Urinary bladder (tissue), 4 donors: ENCODE data around the gene EXOC3L1. TPM values are rescaled to one million over a fixed set of nuclear protein-coding genes. Genes with fewer than 3 reads are reported as not detected.

Source experiments
- DNase-seq: peaks from one replicate; pipeline ENCODE4 v3.0.0-alpha.2; 2015; ENCODE audit errors: extremely low spot score
- H3K27ac ChIP-seq: one replicate; pipeline ENCODE4 v1.5.1; 2013; ENCODE audit warnings: low read depth, mild to moderate bottlenecking, moderate library complexity
- H3K36me3 ChIP-seq: one replicate; pipeline ENCODE4 v1.6.1; 2013; ENCODE audit warnings: mild to moderate bottlenecking, moderate library complexity; ENCODE audit not compliant: insufficient read depth
- H3K4me1 ChIP-seq: one replicate; pipeline ENCODE4 v1.6.1; 2013; ENCODE audit warnings: mild to moderate bottlenecking, moderate library complexity; ENCODE audit not compliant: insufficient read depth
- H3K4me3 ChIP-seq: one replicate; pipeline ENCODE4 v1.5.1; 2013; ENCODE audit warnings: low read depth, low read length
- WGBS: extraction: QIAGEN DNeasy Blood & Tissue Kit; methylation state at CpG from one replicate; pipeline ENCODE4 v1.1.7; 2013; 5-methylcytosine and 5-hydroxymethylcytosine counted together
- polyA plus RNA-seq: library from polyadenylated mRNA; stranded (reverse); fragments of 200-250 nt; gene quantifications from one replicate; pipeline ENCODE4 v1.2.3, GENCODE V29; 2013
- total RNA-seq: library from RNA; depleted of rRNA; stranded (reverse); fragments of >200 nt; gene quantifications from one replicate; pipeline ENCODE4 v1.2.3, GENCODE V29; 2014
- donor health status: healthy with polysubstance abuse.
- donor health status: healthy.

The EXOC3L1 gene
- total and polyA plus RNA-seq, 2 donors, result 3.4 to 3.7 TPM

DNA sequence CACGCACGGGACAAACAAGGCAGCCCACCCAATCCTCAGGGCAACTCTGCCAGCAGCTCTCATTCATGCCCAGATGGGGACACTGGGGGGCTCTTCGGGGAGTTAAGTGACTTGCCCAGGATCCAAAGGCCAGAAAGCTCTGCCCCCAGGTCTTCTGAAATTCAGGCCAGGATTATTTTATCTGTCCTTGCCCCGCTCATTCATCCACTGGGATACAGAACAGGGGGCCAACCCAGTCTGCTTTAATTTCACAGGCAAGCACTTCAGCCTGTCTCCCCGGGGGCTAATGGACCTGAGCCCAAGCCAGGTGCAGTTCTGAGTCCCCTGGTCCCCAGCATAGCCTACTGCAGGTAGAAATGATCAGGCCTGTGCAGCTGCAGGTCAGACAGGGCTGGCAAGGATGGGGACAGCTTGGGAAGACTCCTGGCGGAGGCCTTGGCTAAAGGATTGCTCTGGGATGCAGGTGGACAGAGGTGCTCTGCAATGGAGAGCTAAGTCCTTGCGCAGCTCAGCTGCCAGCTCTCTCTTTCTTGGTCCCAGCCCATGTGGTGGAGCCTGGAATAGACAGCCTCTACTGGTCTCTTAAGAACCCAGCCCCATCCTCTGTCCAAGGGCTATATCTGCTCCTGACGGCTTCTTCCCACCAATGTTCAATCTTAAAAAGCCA, 38.4 kb downstream of the EXOC3L1 start:
- no peak for DNase-seq
- peak overlapping the region; percentile 62 for H3K4me3 ChIP-seq
- H3K4me1 ChIP-seq, result no peaks in the 10 kb centered on the region
- peak overlapping the region; percentile 29 for H3K27ac ChIP-seq
- 49% methylated on average over 8 of the region's 8 CpGs for whole genome bisulfite sequencing
- no peaks in the 10 kb centered on the region for H3K36me3 ChIP-seq

GRCh38 chr16:67150833-67151396, 39.0 kb downstream of the EXOC3L1 start, which contains the start of gene B3GNT9:
Gene B3GNT9, minus strand, starts transcription at chr16:67150998. Its CDS starts 513 bp downstream, at chr16:67150485.
- Histone ChIP-seq H3K4me1 (no peaks in the 10 kb centered on the region), H3K36me3 (no peaks in the 10 kb centered on the region), H3K4me3 (peak within 1 kb of the TSS; percentile 62), H3K27ac (peak within 1 kb of the TSS; percentile 92)
- WGBS, result under 1% methylated on average over 34 of the region's 34 CpGs
- peak; percentile 72 for DNase-seq

DNA sequence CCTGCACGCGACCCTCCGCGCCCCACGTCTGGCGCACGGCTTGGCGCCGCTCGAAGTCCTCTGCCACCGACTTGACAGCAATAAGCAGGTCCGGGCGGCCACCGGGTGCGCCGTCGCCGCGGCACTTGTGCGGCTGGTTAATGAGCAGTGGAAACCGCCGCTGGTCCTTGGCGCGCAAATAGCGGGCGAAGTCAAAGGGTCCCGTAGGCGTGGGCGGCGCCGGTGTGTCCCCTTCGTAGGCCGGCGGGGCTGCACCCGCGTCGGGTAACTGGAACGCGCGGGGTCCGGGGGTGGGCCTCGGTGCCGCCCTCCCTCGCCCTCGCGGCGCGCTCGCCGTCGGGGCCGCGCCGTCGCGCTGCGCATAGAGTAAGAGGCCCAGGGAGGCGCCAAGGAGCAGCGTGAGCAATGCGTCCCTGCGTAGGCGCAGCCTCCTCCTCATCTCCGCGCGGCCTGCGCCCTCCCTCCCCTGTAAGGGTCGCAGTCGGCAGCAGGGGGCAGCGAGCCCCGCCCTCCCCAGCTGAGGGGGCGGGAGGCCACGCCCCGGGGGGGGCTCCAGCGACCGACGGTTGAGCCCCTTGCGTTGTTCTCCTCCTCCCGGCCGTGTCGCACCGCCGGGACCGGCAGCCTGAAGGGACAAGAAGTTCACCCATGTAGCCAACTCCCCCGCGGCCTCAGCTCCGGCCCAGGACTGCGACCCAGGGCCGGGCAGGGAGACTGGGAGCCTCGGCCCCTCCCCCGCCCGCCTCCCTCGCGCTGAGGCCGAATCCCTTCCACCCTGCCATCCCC, 39.7 kb downstream of the EXOC3L1 start:
- H3K27ac ChIP-seq, result peak overlapping the region; percentile 92
- WGBS, result 7% methylated on average over 94 of the region's 94 CpGs
- no peaks in the 10 kb centered on the region for H3K4me1 ChIP-seq
- peak overlapping the region; percentile 62 for H3K4me3 ChIP-seq
- H3K36me3 ChIP-seq, result no peaks in the 10 kb centered on the region
- DNase-seq, result no peak

DNA sequence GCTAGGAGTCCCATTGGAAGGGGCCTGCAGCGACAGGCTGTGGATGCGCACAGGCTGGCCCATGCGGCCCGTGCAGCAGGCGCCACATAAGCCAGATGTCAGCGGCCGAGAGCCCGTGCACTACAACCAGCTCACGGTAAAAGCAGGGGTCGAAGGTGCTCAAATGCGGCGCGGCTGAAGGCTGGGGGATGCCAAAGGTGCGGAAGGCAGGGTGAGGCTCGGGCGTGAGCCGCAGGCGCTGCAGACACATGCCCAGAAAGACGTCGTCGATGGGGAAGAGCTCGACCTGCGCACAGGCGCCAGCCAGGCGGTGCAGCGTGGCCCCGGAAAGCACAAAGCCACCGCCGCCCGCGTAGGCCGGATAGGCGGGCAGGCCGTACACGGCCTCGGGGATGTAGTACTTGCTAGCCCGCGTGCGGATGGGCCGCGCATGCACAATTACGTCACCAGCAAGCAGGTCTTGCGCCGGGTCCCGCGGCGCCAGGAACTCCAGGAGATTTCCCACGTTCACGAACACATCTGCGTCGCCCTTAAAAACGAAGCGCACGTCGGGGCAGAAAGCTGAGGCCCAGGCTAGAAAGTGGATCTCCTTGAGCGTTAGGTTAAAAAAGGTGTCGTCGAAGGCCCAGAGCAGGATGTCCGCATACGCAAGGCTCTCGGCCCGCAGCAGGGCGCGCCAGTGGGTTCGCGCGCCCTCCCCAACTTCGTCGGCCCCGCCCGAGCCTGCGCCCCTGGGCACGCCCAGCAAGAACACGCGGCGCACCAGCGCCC, 40.5 kb downstream of the EXOC3L1 start:
- Histone ChIP-seq H3K36me3 (no peaks in the 10 kb centered on the region), H3K4me3 (peak overlapping the region; percentile 62)

DNA sequence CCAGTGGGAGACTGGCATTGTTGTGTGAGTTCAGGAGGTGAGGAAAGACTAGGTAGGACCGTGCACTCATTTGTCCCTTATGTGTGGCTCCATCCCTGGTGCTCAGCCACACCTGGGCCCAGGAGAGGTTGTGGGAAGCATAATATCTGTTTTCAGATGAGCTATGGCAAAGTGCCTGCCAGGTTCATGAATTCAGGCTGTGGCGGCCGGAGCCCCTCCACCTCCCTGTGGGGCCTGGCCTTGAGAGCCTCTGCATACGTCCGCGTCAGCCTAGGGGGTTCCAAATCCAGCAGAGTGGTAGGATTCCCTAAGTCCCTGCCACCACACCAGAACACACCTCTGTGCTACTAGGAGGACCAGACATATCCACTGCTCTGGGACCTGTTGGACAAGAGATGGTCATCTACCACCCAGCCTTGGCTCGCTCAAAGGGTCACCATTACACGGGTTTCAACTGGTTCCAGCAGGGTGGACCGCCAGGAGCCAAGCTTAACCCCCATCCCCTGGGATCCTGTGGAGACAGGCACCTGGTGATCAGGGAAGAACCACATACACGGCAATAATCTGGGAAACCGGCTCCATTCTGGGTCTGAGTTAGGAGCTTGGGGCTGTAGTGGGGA, 41.2 kb downstream of the EXOC3L1 start:
- H3K36me3 ChIP-seq, result no peaks in the 10 kb centered on the region
- H3K4me1 ChIP-seq, result no peaks in the 10 kb centered on the region
- DNase-seq, result no peak
- no peak overlapping the region for H3K4me3 ChIP-seq
- 84% methylated on average over 11 of the region's 11 CpGs for WGBS
- no peak overlapping the region for H3K27ac ChIP-seq

More for the DNA sequence above, 40.5 kb downstream of the EXOC3L1 start:
- 65% methylated on average over 77 of the region's 77 CpGs for WGBS
- Histone ChIP-seq H3K27ac (no peak overlapping the region), H3K4me1 (no peaks in the 10 kb centered on the region)
- DNase-seq, result no peak

GRCh38 chr16:67148221-67148620, 41.7 kb downstream of the EXOC3L1 start:
- H3K4me3 ChIP-seq, result no peak overlapping the region
- no peak for DNase-seq
- 86% methylated on average over 2 of the region's 2 CpGs for WGBS
- no peaks in the 10 kb centered on the region for H3K4me1 ChIP-seq
- no peak overlapping the region for H3K27ac ChIP-seq
- H3K36me3 ChIP-seq, result no peaks in the 10 kb centered on the region

DNA sequence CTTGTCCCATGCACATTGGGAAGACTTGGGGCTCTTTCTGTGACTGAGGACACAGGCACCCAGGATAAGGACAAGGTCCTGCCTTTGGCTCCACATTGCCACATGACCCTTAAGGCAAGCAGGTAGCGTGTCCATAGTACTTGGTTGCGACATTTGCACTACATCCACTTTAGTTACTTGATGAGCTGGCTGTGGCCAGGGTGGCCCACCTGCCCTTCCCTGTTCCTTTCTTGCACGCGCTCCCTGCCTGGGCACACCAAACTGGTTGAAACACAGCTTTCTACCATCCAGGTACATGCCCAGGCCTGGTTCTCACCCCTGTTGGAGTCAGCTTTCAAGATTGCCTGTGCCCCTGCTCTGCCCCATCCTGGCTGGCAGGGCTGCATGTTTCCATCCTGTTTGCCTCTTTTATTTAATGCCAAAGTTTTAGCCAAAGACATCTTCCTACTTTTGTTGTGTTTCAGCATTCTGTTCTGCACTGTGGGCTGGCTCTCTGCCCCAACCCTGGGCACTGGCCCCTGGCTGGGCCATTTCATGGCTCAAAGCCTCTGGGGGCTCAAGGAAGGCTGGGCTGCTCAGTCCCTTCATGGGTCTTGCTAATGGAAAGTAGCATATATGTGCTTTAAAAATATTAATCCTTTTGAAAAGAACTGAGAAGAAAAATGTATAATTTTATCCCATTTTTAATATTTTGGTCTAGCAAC, 42.3 kb downstream of the EXOC3L1 start:
- 85% methylated on average over 4 of the region's 4 CpGs for WGBS
- DNase-seq, result no peak
- Histone ChIP-seq H3K36me3 (no peaks in the 10 kb centered on the region), H3K27ac (no peak overlapping the region), H3K4me3 (no peak overlapping the region), H3K4me1 (no peaks in the 10 kb centered on the region)

DNA sequence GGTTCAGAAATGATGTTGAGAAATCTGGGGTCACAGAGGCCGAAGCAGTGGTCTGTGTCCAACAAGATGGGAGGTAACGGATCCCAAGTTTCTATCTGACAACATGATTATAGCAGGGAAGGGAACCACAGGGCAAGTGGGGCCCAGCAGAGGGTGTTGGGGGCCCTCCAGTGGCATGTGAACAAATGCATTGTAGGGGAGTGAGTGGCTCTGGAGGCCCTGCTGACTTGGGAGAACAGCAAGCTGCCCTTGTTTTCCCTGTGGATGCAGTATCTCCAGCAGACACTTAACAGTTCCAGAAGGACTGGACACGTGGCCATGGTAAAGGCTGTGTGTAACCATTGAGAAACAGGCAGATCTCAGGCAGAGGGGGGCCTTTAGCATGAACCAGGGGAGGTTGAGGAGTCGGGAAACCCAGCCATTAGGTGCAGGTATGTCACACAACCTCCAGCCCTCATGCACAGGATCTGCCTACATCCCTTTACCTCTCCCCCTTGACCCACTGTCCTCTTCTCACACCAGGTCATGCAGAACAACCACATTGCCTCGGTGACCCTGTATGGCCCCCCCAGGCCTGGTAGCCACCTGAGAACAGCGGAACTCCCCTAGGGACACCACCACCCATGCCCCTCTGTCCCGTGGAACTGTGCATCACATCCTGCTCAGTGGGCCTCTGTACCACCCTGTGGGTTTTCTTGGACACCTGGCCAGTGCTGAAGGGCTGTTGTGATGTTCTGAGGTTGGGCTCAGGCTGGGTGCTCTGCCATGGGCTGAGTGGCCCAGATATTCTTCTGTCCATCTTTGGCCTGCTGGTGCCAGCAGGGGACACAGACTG, 43.2 kb downstream of the EXOC3L1 start:
- DNase-seq, result no peak

GRCh38 chr16:67145746-67146145, 44.2 kb downstream of the EXOC3L1 start:
- Histone ChIP-seq H3K4me1 (no peaks in the 10 kb centered on the region), H3K36me3 (no peaks in the 10 kb centered on the region), H3K27ac (no peak overlapping the region), H3K4me3 (no peak overlapping the region)
- no peak for DNase-seq
- 90% methylated on average over 2 of the region's 2 CpGs for WGBS

More for the DNA sequence above, 43.2 kb downstream of the EXOC3L1 start:
- no peak overlapping the region for H3K4me3 ChIP-seq
- H3K27ac ChIP-seq, result no peak overlapping the region
- no peaks in the 10 kb centered on the region for H3K4me1 ChIP-seq
- H3K36me3 ChIP-seq, result no peaks in the 10 kb centered on the region
- 80% methylated on average over 7 of the region's 7 CpGs for WGBS

GRCh38 chr16:67144943-67145342, 45.0 kb downstream of the EXOC3L1 start:
- no peak for DNase-seq
- H3K4me3 ChIP-seq, result no peak overlapping the region
- 83% methylated on average over 2 of the region's 2 CpGs for WGBS
- H3K36me3 ChIP-seq, result no peaks in the 10 kb centered on the region
- no peak overlapping the region for H3K27ac ChIP-seq
- H3K4me1 ChIP-seq, result no peaks in the 10 kb centered on the region

- no peak overlapping the region for H3K27ac ChIP-seq
- H3K36me3 ChIP-seq, result peaks cover 2% of the 10 kb centered on the region
- no peaks in the 10 kb centered on the region for H3K4me1 ChIP-seq
- no peak overlapping the region for H3K4me3 ChIP-seq
- no peak for DNase-seq
- 88% methylated on average over 9 of the region's 9 CpGs for WGBS
Observed at GRCh38 chr16:67142342-67142741, 47.6 kb downstream of the EXOC3L1 start.

DNA sequence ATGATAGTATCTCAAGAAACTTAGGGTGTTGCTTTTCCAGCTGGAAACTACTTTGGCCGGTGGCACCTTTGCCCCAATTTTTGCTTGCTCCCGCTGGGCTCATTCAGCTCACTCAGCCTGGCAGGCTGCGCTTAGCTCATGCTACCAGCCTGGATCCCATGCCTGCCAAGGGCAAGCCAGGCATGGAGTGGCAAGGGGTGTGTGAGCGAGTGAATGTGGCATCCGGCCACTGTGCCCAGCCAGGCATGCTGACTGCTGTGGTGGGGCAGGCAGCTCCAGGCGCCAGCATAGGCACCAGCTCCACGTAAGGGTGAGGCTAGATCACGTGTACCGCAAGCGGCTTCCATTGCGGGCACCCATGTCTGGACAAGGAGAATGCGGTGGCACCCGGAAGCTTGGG, 48.5 kb downstream of the EXOC3L1 start:
- WGBS, result 97% methylated on average over 13 of the region's 13 CpGs
- peaks cover 2% of the 10 kb centered on the region for H3K36me3 ChIP-seq
- no peak for DNase-seq

More for the DNA sequence above, 48.5 kb downstream of the EXOC3L1 start:
- H3K27ac ChIP-seq, result no peak overlapping the region
- no peaks in the 10 kb centered on the region for H3K4me1 ChIP-seq
- no peak overlapping the region for H3K4me3 ChIP-seq
